GM23338 (cell line): ENCODE data around the gene OR8A1. TPM values are rescaled to one million over a fixed set of nuclear protein-coding genes. Genes with fewer than 3 reads are reported as not detected.

Source experiments
- ATAC-seq: fragments of 200-7000 bp; cut with Tn5 transposase; 3 replicates; pipeline ENCODE4 v1.9.1; 2020
- DNase-seq: peaks from one replicate; pipeline ENCODE4 v3.0.0-alpha.2; 2015; ENCODE audit warnings: low spot score
- H2AFZ ChIP-seq: fragments of 200-600 bp; sonication (generic); 2 replicates; pipeline ENCODE4 v1.8.0; 2016; ENCODE audit warnings: antibody characterized with exemption, mild to moderate bottlenecking, moderate library complexity
- H3F3A ChIP-seq: fragments of 200-600 bp; sonication (generic); replicated peaks from 2 replicates; pipeline ENCODE4 v1.8.0; 2017; ENCODE audit warnings: antibody characterized with exemption, mixed run types, low read depth
- H3K27ac ChIP-seq: fragments of 200-600 bp; sonication (generic); 2 replicates; pipeline ENCODE4 v1.6.1; 2016; ENCODE audit warnings: low read depth
- H3K27me3 ChIP-seq: fragments of 200-600 bp; sonication (generic); 2 replicates; pipeline ENCODE4 v1.8.0; 2016; ENCODE audit warnings: mild to moderate bottlenecking, mixed run types, moderate library complexity; ENCODE audit not compliant: insufficient read depth
- H3K36me3 ChIP-seq: fragments of 200-600 bp; sonication (generic); 2 replicates; pipeline ENCODE4 v1.8.0; 2016; ENCODE audit warnings: mild to moderate bottlenecking; ENCODE audit not compliant: insufficient read depth
- H3K4me1 ChIP-seq: fragments of 200-600 bp; sonication (generic); 2 replicates; pipeline ENCODE4 v1.8.0; 2016; ENCODE audit warnings: mild to moderate bottlenecking, moderate library complexity; ENCODE audit not compliant: insufficient read depth
- H3K4me2 ChIP-seq: fragments of 200-600 bp; sonication (generic); 2 replicates; pipeline ENCODE4 v1.7.1; 2017; ENCODE audit warnings: mixed run types
- H3K4me3 ChIP-seq: fragments of 200-600 bp; sonication (generic); 2 replicates; pipeline ENCODE4 v1.6.1; 2016; ENCODE audit warnings: mixed run types
- H3K79me2 ChIP-seq: fragments of 200-600 bp; sonication (generic); replicated peaks from 2 replicates; pipeline ENCODE4 v1.8.0; 2017; ENCODE audit warnings: mild to moderate bottlenecking; ENCODE audit not compliant: insufficient read depth
- H3K9me2 ChIP-seq: fragments of 200-600 bp; sonication (generic); 2 replicates; pipeline ENCODE4 v1.8.0; 2017; ENCODE audit not compliant: insufficient read depth
- H4K20me1 ChIP-seq: fragments of 200-600 bp; sonication (generic); replicated peaks from 2 replicates; pipeline ENCODE4 v1.8.0; 2017; ENCODE audit warnings: mild to moderate bottlenecking; ENCODE audit not compliant: insufficient read depth
- H3K27ac Mint-ChIP-seq: 2 replicates; pipeline ENCODE4 v1.8.0; 2020; ENCODE audit warnings: inconsistent platforms, mild to moderate bottlenecking, moderate library complexity, mixed read lengths
- H3K27me3 Mint-ChIP-seq: 3 replicates; pipeline ENCODE4 v1.8.0; 2022; ENCODE audit warnings: low read depth, mild to moderate bottlenecking, moderate library complexity, mixed read lengths, inconsistent platforms; ENCODE audit not compliant: insufficient read depth, poor library complexity
- H3K36me3 Mint-ChIP-seq: 3 replicates; pipeline ENCODE4 v1.8.0; 2021; ENCODE audit warnings: low read depth, mild to moderate bottlenecking, inconsistent platforms, moderate library complexity, mixed read lengths
- H3K4me1 Mint-ChIP-seq: 3 replicates; pipeline ENCODE4 v1.8.0; 2020; ENCODE audit warnings: mild to moderate bottlenecking, inconsistent platforms, mixed read lengths
- H3K4me3 Mint-ChIP-seq: 3 replicates; pipeline ENCODE4 v1.8.0; 2021; ENCODE audit warnings: moderate library complexity, mild to moderate bottlenecking, inconsistent platforms, mixed read lengths
- H3K9me3 Mint-ChIP-seq: 3 replicates; pipeline ENCODE4 v1.8.0; 2020; ENCODE audit warnings: moderate library complexity, mild to moderate bottlenecking, inconsistent platforms, mixed read lengths
- CREB1 ChIP-seq: fragments of 250-450 bp; sonication (Bioruptor Pico); IDR thresholded peaks from 2 replicates; pipeline ENCODE4 v1.5.0; 2020; ENCODE audit warnings: low read depth, mild to moderate bottlenecking, moderate library complexity
- EZH2 ChIP-seq: fragments of 200-600 bp; sonication (generic); IDR thresholded peaks from one replicate; pipeline ENCODE4 v1.8.0; 2017; ENCODE audit warnings: antibody characterized with exemption, mild to moderate bottlenecking, low read depth; ENCODE audit not compliant: unreplicated experiment
- JUNB ChIP-seq: IDR thresholded peaks from one replicate; pipeline ENCODE4 v1.6.1; 2016; ENCODE audit warnings: antibody characterized with exemption; ENCODE audit not compliant: unreplicated experiment
- polyA plus RNA-seq: library from polyadenylated mRNA; unstranded; fragments of >200 nt; fragmentation: Nextera tagmentation; extraction: Ambion mirVana; gene quantifications from 2 replicates; pipeline ENCODE4 v1.2.1, GENCODE V29; 2016
- total RNA-seq: library from RNA; depleted of rRNA; stranded (reverse); fragments of >200 nt; shearing (Covaris generic); gene quantifications from 2 replicates; pipeline ENCODE4 v1.2.3, GENCODE V29; 2014
- TF ChIP-seq, protein P1 (sequence below): fragments of 250-450 bp; sonication (Bioruptor Pico); IDR thresholded peaks from 2 replicates; pipeline ENCODE4 v1.5.0; 2020; ENCODE audit warnings: mild to moderate bottlenecking, moderate library complexity
- TF ChIP-seq, protein P2 (sequence below): IDR thresholded peaks from 2 replicates; pipeline ENCODE4 v1.6.1; 2016; ENCODE audit warnings: antibody characterized with exemption

Gene OR8A1
- total and polyA plus RNA-seq, 2 experiments from 2014 or later = not detected

DNA sequence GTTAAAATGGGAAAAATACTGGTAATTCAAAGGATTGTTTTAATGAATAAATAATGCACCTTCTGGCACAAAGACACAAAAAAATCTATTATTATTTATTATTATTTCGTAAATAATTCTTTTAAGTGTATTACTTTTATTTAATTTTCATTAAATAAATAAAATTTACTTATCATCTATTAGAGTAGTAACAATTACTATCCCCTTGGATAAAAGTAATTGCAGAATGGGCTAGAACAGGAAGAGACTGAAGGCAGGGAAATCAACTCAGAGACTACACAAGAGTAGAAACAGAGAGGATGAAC, 49.3 kb upstream of the OR8A1 start:
- H3K27ac ChIP-seq = no peak overlapping the region
- H2AFZ ChIP-seq = no peak overlapping the region
- no peaks in the 10 kb centered on the region for H3K9me2 ChIP-seq
- ATAC-seq = no peak
- TF ChIP-seq, protein P1, sequence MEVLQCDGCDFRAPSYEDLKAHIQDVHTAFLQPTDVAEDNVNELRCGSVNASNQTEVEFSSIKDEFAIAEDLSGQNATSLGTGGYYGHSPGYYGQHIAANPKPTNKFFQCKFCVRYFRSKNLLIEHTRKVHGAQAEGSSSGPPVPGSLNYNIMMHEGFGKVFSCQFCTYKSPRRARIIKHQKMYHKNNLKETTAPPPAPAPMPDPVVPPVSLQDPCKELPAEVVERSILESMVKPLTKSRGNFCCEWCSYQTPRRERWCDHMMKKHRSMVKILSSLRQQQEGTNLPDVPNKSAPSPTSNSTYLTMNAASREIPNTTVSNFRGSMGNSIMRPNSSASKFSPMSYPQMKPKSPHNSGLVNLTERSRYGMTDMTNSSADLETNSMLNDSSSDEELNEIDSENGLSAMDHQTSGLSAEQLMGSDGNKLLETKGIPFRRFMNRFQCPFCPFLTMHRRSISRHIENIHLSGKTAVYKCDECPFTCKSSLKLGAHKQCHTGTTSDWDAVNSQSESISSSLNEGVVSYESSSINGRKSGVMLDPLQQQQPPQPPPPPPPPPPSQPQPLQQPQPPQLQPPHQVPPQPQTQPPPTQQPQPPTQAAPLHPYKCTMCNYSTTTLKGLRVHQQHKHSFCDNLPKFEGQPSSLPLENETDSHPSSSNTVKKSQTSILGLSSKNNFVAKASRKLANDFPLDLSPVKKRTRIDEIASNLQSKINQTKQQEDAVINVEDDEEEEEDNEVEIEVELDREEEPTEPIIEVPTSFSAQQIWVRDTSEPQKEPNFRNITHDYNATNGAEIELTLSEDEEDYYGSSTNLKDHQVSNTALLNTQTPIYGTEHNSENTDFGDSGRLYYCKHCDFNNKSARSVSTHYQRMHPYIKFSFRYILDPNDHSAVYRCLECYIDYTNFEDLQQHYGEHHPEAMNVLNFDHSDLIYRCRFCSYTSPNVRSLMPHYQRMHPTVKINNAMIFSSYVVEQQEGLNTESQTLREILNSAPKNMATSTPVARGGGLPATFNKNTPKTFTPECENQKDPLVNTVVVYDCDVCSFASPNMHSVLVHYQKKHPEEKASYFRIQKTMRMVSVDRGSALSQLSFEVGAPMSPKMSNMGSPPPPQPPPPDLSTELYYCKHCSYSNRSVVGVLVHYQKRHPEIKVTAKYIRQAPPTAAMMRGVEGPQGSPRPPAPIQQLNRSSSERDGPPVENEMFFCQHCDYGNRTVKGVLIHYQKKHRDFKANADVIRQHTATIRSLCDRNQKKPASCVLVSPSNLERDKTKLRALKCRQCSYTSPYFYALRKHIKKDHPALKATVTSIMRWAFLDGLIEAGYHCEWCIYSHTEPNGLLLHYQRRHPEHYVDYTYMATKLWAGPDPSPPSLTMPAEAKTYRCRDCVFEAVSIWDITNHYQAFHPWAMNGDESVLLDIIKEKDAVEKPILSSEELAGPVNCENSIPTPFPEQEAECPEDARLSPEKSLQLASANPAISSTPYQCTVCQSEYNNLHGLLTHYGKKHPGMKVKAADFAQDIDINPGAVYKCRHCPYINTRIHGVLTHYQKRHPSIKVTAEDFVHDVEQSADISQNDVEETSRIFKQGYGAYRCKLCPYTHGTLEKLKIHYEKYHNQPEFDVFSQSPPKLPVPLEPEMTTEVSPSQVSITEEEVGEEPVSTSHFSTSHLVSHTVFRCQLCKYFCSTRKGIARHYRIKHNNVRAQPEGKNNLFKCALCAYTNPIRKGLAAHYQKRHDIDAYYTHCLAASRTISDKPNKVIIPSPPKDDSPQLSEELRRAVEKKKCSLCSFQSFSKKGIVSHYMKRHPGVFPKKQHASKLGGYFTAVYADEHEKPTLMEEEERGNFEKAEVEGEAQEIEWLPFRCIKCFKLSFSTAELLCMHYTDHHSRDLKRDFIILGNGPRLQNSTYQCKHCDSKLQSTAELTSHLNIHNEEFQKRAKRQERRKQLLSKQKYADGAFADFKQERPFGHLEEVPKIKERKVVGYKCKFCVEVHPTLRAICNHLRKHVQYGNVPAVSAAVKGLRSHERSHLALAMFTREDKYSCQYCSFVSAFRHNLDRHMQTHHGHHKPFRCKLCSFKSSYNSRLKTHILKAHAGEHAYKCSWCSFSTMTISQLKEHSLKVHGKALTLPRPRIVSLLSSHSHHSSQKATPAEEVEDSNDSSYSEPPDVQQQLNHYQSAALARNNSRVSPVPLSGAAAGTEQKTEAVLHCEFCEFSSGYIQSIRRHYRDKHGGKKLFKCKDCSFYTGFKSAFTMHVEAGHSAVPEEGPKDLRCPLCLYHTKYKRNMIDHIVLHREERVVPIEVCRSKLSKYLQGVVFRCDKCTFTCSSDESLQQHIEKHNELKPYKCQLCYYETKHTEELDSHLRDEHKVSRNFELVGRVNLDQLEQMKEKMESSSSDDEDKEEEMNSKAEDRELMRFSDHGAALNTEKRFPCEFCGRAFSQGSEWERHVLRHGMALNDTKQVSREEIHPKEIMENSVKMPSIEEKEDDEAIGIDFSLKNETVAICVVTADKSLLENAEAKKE (CRISPR knock-in tag) = no peak
- no peaks in the 10 kb centered on the region for H3K27me3 Mint-ChIP-seq
- no peak overlapping the region for H3K4me3 ChIP-seq
- H3K4me1 Mint-ChIP-seq = no peaks in the 10 kb centered on the region
- no peaks in the 10 kb centered on the region for H3K36me3 ChIP-seq
- H3K4me2 ChIP-seq = no peak overlapping the region
- no peaks in the 10 kb centered on the region for H3K79me2 ChIP-seq
- no peaks in the 10 kb centered on the region for H3K27me3 ChIP-seq
- no peak overlapping the region for H3K4me3 Mint-ChIP-seq
- no peaks in the 10 kb centered on the region for H4K20me1 ChIP-seq
- no peaks in the 10 kb centered on the region for H3K36me3 Mint-ChIP-seq
- no peak overlapping the region for H3K27ac Mint-ChIP-seq
- no peak for DNase-seq
- H3K4me1 ChIP-seq = no peaks in the 10 kb centered on the region
- H3F3A ChIP-seq = no peaks in the 10 kb centered on the region
- no peaks in the 10 kb centered on the region for H3K9me3 Mint-ChIP-seq

DNA sequence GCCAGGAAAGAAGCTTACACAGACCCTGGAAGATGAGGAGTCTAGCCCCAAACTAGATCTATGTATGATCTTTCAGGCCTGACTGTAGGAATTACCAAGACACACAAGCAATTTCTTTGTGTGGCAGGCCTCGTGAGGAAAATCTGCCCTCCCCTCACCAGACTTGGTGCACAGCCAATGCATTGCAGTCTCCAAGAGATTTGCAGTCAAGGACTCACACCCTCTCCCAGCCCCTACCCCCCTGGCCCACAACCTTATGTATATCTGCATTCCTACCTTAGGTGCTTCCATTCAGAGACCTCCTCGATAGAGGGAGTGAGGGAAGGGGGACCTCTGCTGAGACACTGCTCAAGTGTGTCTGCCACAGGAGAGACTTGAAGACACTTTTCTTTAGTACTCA, 36.2 kb upstream of the OR8A1 start:
- Histone ChIP-seq H3K4me2 (no peak overlapping the region), H3K4me3 (no peak overlapping the region), H3K9me2 (peaks cover 7% of the 10 kb centered on the region; the same call in 1 of the 2 replicates), H4K20me1 (no peaks in the 10 kb centered on the region), H3K36me3 (no peaks in the 10 kb centered on the region), H3K27me3 (no peaks in the 10 kb centered on the region), H3F3A (no peaks in the 10 kb centered on the region), H3K4me1 (0 out of 2 replicates have a peak, but pooled peaks cover 3% of the 10 kb centered on the region), H3K79me2 (no peaks in the 10 kb centered on the region), H3K27ac (no peak overlapping the region), H2AFZ (peak overlapping the region; percentile 87)
- no peaks in the 10 kb centered on the region for H3K27me3 Mint-ChIP-seq
- ATAC-seq (no peak; the same call in 2 of the 3 replicates), DNase-seq (no peak)
- no peak overlapping the region for H3K27ac Mint-ChIP-seq
- H3K4me1 Mint-ChIP-seq = peaks cover 12% of the 10 kb centered on the region
- H3K36me3 Mint-ChIP-seq = no peaks in the 10 kb centered on the region
- H3K9me3 Mint-ChIP-seq = peaks cover 6% of the 10 kb centered on the region; the same call in 2 of the 3 replicates
- no peak overlapping the region for H3K4me3 Mint-ChIP-seq
- no peak for TF ChIP-seq JUNB
- no peak for TF ChIP-seq CREB1
- TF ChIP-seq, protein P2, sequence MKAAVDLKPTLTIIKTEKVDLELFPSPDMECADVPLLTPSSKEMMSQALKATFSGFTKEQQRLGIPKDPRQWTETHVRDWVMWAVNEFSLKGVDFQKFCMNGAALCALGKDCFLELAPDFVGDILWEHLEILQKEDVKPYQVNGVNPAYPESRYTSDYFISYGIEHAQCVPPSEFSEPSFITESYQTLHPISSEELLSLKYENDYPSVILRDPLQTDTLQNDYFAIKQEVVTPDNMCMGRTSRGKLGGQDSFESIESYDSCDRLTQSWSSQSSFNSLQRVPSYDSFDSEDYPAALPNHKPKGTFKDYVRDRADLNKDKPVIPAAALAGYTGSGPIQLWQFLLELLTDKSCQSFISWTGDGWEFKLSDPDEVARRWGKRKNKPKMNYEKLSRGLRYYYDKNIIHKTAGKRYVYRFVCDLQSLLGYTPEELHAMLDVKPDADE = no peak
- TF ChIP-seq, protein P1 (CRISPR knock-in tag) = no peak
- no peak for TF ChIP-seq EZH2
